ENCODE results near the gene CPNE5. TPM values are rescaled to one million over a fixed set of nuclear protein-coding genes. Genes with fewer than 3 reads are reported as not detected.

The CPNE5 gene
- polyA plus RNA-seq, 1 of the 3 experiments (the other 2 are of a cell fraction): 0.30 TPM

GRCh38 chr6:36779227-36779626, 60.0 kb downstream of the CPNE5 start:
- CTCF ChIA-PET: interaction anchor here (1.1 to 8.7 kb wide), 6 partner anchors 13 to 95 kb away, joined by 3 to 52 read pairs (median 6); partner anchors contain the start of gene PPIL1
- 65% methylated on average over 5 of the region's 5 CpGs for WGBS (ENCODE audit: low lambda C conversion rate)

DNA sequence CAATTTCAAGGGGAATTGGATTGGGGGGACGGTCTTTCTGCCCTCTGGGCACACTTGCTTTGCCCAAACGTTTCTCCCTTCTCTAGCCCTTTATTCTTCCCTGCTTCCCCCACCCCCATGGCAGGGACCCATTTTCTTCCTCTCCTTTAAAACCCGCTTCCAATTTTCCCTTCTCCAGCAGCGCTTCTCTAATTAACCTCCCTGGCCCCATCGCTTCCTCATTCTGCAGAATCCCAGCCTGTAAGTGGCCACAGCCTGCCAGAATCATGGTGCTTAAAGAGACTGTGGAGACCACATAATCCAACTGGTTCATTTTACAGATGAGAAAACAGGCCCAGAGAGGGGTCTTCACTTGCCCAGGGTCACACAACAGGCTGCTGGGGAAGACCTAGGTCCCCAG, 61.4 kb downstream of the CPNE5 start:
- no peaks in the 10 kb centered on the region for H3K4me1 ChIP-seq (ENCODE audit: control insufficient read depth in 1 of 2, insufficient read depth in 2 of 2, low read depth in 1 of 2, low read length in 1 of 2)
- no peak overlapping the region for H3K27ac ChIP-seq (ENCODE audit: low read depth in 2 of 2, low read length in 1 of 2)
- TF ChIP-seq MEF2A (IDR thresholded peaks at IDR 0.05; ENCODE audit: borderline replicate concordance, low read depth) (no peak), YY1 (IDR thresholded peaks at IDR 0.05; ENCODE audit: low read depth) (no peak), SIN3A (IDR thresholded peaks at IDR 0.05; ENCODE audit: borderline replicate concordance, low read depth, low read length) (no peak), EZH2phosphoT487 (IDR thresholded peaks at IDR 0.05; ENCODE audit: borderline replicate concordance, low read depth) (no peak), TEAD4 (IDR thresholded peaks at IDR 0.05; ENCODE audit: borderline replicate concordance, insufficient read depth) (no peak), TCF12 (IDR thresholded peaks at IDR 0.05) (no peak)
- no peaks in the 10 kb centered on the region for H4K20me1 ChIP-seq (ENCODE audit: insufficient read depth)
- no peaks in the 10 kb centered on the region for H3K9me3 ChIP-seq
- no peaks in the 10 kb centered on the region for H3K36me3 ChIP-seq (replicated peaks in 1 of 2; ENCODE audit: control insufficient read depth in 1 of 2, insufficient read depth in 2 of 2, low read length in 1 of 2)
- ChIA-PET CTCF (interaction anchor here (2.6 kb wide), 1 partner anchor 12 kb away, joined by 16 read pairs; no protein-coding TSS in a partner anchor), POLR2A (no interaction called here)
- no peak overlapping the region for H3K4me2 ChIP-seq
- H2AFZ ChIP-seq (ENCODE audit: low read depth): no peak overlapping the region
- H3K4me3 ChIP-seq (ENCODE audit: low read depth in 2 of 2, low read length in 1 of 2): no peak overlapping the region
- no peak for DNase-seq
- no peaks in the 10 kb centered on the region for H3K79me2 ChIP-seq (ENCODE audit: insufficient read depth)
- no peaks in the 10 kb centered on the region for H3F3A ChIP-seq (replicated peaks; ENCODE audit: insufficient read depth)
- 0 out of 2 replicates have a peak, but pooled peaks cover 7% of the 10 kb centered on the region for H3K27me3 ChIP-seq (ENCODE audit: insufficient read depth)
- no peaks in the 10 kb centered on the region for H3K9me2 ChIP-seq
- H3K9ac ChIP-seq: no peak overlapping the region
- WGBS (ENCODE audit: low lambda C conversion rate): 64% methylated on average over 5 of the region's 5 CpGs

More at GRCh38 chr6:36779227-36779626, 60.0 kb downstream of the CPNE5 start:
- POLR2A ChIA-PET: no interaction called here
- no peaks in the 10 kb centered on the region for H3K79me2 ChIP-seq (ENCODE audit: insufficient read depth)
- H3K9ac ChIP-seq: no peak overlapping the region
- H4K20me1 ChIP-seq (ENCODE audit: insufficient read depth): no peaks in the 10 kb centered on the region
- H3K9me3 ChIP-seq: no peaks in the 10 kb centered on the region
- DNase-seq: no peak
- TF ChIP-seq MXI1 (IDR thresholded peaks at IDR 0.05; ENCODE audit: low read depth, low read length) (no peak), FOXM1 (IDR thresholded peaks at IDR 0.05; ENCODE audit: low read depth) (no peak), CHD2 (IDR thresholded peaks at IDR 0.05; ENCODE audit: low read length, partially characterized antibody) (no peak), NFIC (IDR thresholded peaks at IDR 0.05; ENCODE audit: borderline replicate concordance) (no peak), TEAD4 (IDR thresholded peaks at IDR 0.05; ENCODE audit: borderline replicate concordance, insufficient read depth) (no peak), SIN3A (IDR thresholded peaks at IDR 0.05; ENCODE audit: borderline replicate concordance, low read depth, low read length) (no peak), TCF12 (IDR thresholded peaks at IDR 0.05) (no peak), USF1 (IDR thresholded peaks at IDR 0.05; ENCODE audit: borderline replicate concordance, low read depth) (no peak)
- H3K4me3 ChIP-seq (ENCODE audit: low read depth in 2 of 2, low read length in 1 of 2): no peak overlapping the region
- H3K27ac ChIP-seq (ENCODE audit: low read depth in 2 of 2, low read length in 1 of 2): no peak overlapping the region
- no peaks in the 10 kb centered on the region for H3K36me3 ChIP-seq (replicated peaks in 1 of 2; ENCODE audit: control insufficient read depth in 1 of 2, insufficient read depth in 2 of 2, low read length in 1 of 2)
- H3K4me1 ChIP-seq (ENCODE audit: control insufficient read depth in 1 of 2, insufficient read depth in 2 of 2, low read depth in 1 of 2, low read length in 1 of 2): peaks cover 0 to 4% of the 10 kb centered on the region in 2 experiments; a peak in 1 of 4 replicates
- no peaks in the 10 kb centered on the region for H3K9me2 ChIP-seq
- 0 out of 2 replicates have a peak, but pooled peaks cover 7% of the 10 kb centered on the region for H3K27me3 ChIP-seq (ENCODE audit: insufficient read depth)
- no peak overlapping the region for H3K4me2 ChIP-seq
- no peaks in the 10 kb centered on the region for H3F3A ChIP-seq (replicated peaks; ENCODE audit: insufficient read depth)
- H2AFZ ChIP-seq (ENCODE audit: low read depth): no peak overlapping the region

GRCh38 chr6:36776167-36776566, 63.1 kb downstream of the CPNE5 start:
- ChIA-PET POLR2A (no interaction called here), CTCF (interaction anchor here (0.8 to 3.5 kb wide), 6 partner anchors 10 to 242 kb away, joined by 3 to 21 read pairs (median 4); no protein-coding TSS in a partner anchor)
- no peaks in the 10 kb centered on the region for H3K36me3 ChIP-seq (replicated peaks in 1 of 2; ENCODE audit: control insufficient read depth in 1 of 2, insufficient read depth in 2 of 2, low read length in 1 of 2)
- H3K27ac ChIP-seq (ENCODE audit: low read depth in 2 of 2, low read length in 1 of 2): no peak overlapping the region
- no peaks in the 10 kb centered on the region for H3K4me1 ChIP-seq (ENCODE audit: control insufficient read depth in 1 of 2, insufficient read depth in 2 of 2, low read depth in 1 of 2, low read length in 1 of 2)
- H3K9me2 ChIP-seq: no peaks in the 10 kb centered on the region
- WGBS (ENCODE audit: low lambda C conversion rate): 64% methylated on average over 3 of the region's 5 CpGs
- H3K79me2 ChIP-seq (ENCODE audit: insufficient read depth): no peaks in the 10 kb centered on the region
- H3F3A ChIP-seq (replicated peaks; ENCODE audit: insufficient read depth): no peaks in the 10 kb centered on the region
- no peak for DNase-seq
- no peak overlapping the region for H3K4me3 ChIP-seq (ENCODE audit: low read depth in 2 of 2, low read length in 1 of 2)
- TF ChIP-seq CHD2 (IDR thresholded peaks at IDR 0.05; ENCODE audit: low read length, partially characterized antibody) (no peak), TAF1 (IDR thresholded peaks at IDR 0.05; ENCODE audit: borderline replicate concordance, low read depth, low read length) (no peak), MEF2A (IDR thresholded peaks at IDR 0.05; ENCODE audit: borderline replicate concordance, low read depth) (no peak)
- no peak overlapping the region for H3K9ac ChIP-seq
- no peaks in the 10 kb centered on the region for H4K20me1 ChIP-seq (ENCODE audit: insufficient read depth)
- no peak overlapping the region for H2AFZ ChIP-seq (ENCODE audit: low read depth)
- 0 out of 2 replicates have a peak, but pooled peaks cover 7% of the 10 kb centered on the region for H3K27me3 ChIP-seq (ENCODE audit: insufficient read depth)
- no peaks in the 10 kb centered on the region for H3K9me3 ChIP-seq
- no peak overlapping the region for H3K4me2 ChIP-seq
